HEK293T (cell line): ENCODE data around the gene KRTAP6-2.

Experiments
- ARNT ChIP-seq: fragments of 450-650 bp; IDR thresholded peaks from 2 replicates; pipeline ENCODE4 v1.6.1; 2017; ENCODE audit warnings: mild to moderate bottlenecking
- BHLHE40 ChIP-seq: fragments of 450-650 bp; IDR thresholded peaks from 2 replicates; pipeline ENCODE4 v1.6.1; 2016; ENCODE audit warnings: mild to moderate bottlenecking, moderate library complexity, borderline replicate concordance
- FOXA1 ChIP-seq: fragments of 450-650 bp; IDR thresholded peaks from 2 replicates; pipeline ENCODE4 v1.6.1; 2016; ENCODE audit warnings: mild to moderate bottlenecking
- L3MBTL2 ChIP-seq: fragments of 450-650 bp; conservative IDR thresholded peaks from 2 replicates; pipeline ENCODE4 v1.6.1; 2016; ENCODE audit warnings: mild to moderate bottlenecking
- LEF1 ChIP-seq: fragments of 450-650 bp; IDR thresholded peaks from 2 replicates; pipeline ENCODE4 v1.6.1; 2017; ENCODE audit warnings: mild to moderate bottlenecking, borderline replicate concordance
- NFRKB ChIP-seq: fragments of 450-650 bp; IDR thresholded peaks from 2 replicates; pipeline ENCODE4 v1.6.1; 2016; ENCODE audit warnings: mild to moderate bottlenecking, moderate library complexity
- SUZ12 ChIP-seq: fragments of 450-650 bp; IDR thresholded peaks from 2 replicates; pipeline ENCODE4 v1.6.1; 2016; ENCODE audit warnings: mild to moderate bottlenecking
- TARDBP ChIP-seq: fragments of 450-650 bp; IDR thresholded peaks from 2 replicates; pipeline ENCODE4 v1.6.1; 2016

DNA sequence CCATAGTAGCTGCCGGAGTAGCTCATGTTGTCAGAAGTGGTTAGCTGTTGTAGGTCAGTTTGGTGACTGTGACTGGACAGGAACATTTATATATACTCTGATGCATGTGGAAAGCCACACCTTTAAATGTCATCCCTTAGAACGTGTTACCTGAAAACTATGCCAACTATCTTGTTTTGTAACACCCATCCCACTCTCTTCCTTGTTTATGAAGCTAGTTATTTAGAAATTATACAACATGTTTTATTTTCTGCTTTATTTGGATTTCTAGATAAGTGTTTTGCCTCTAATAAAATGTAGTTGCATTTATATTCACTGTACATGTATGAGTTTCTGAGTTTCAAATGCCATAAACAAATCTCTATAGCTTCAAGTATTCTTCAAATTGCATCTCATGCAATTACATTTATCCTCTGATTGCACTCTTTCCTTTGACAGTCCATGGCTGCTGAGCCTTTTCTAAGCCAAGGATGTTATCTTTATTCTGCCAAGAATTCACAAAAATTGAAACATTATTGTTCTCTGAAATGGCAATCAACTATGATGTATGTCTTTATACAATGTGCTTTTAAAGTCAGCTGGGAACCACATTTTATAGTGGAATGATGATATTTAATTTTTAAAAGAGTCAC lies 37.3 kb downstream of the KRTAP6-2 start, which contains the start of gene KRTAP19-7:
- TF ChIP-seq NFRKB (no peak), FOXA1 (no peak), TARDBP (no peak), LEF1 (no peak), L3MBTL2 (no peak), BHLHE40 (no peak), ARNT (no peak), SUZ12 (no peak)
